Mesothelial cell of epicardium (in vitro differentiated cells): ENCODE measurements around the gene GLIPR1. TPM values are rescaled to one million over a fixed set of nuclear protein-coding genes. Genes with fewer than 3 reads are reported as not detected.

Experiments
- DNase-seq, 2 experiments: peaks; one replicate each; pipeline ENCODE4 v3.0.0; 2021; ENCODE audit warnings: low spot score in 2 of 2; ENCODE audit not compliant: unreplicated experiment in 2 of 2
- H3K27ac Mint-ChIP-seq: 2 replicates; pipeline ENCODE4 v1.8.0; 2021; ENCODE audit warnings: mixed read lengths
- H3K27me3 Mint-ChIP-seq: 2 replicates; pipeline ENCODE4 v1.8.0; 2021; ENCODE audit warnings: low read depth, mixed read lengths
- H3K36me3 Mint-ChIP-seq: 2 replicates; pipeline ENCODE4 v1.8.0; 2021; ENCODE audit warnings: mixed read lengths
- H3K4me1 Mint-ChIP-seq: 2 replicates; pipeline ENCODE4 v1.8.0; 2021; ENCODE audit warnings: mixed read lengths
- H3K4me3 Mint-ChIP-seq: 2 replicates; pipeline ENCODE4 v1.8.0; 2021; ENCODE audit warnings: mild to moderate bottlenecking, moderate library complexity, mixed read lengths
- H3K9me3 Mint-ChIP-seq: 2 replicates; pipeline ENCODE4 v1.8.0; 2021; ENCODE audit warnings: mixed read lengths
- total RNA-seq: library from RNA; stranded (reverse); gene quantifications from 3 replicates; pipeline ENCODE4 v1.2.1, GENCODE V29; 2021
- TF ChIP-seq, protein P1 (sequence below): fragments of 200-600 bp; sonication (generic); IDR thresholded peaks from one replicate; pipeline ENCODE4 v1.5.0; 2021; ENCODE audit warnings: antibody characterized with exemption; ENCODE audit not compliant: unreplicated experiment

The GLIPR1 gene
- total RNA-seq, 1 donor from 2014 or later: 30.5 TPM

DNA sequence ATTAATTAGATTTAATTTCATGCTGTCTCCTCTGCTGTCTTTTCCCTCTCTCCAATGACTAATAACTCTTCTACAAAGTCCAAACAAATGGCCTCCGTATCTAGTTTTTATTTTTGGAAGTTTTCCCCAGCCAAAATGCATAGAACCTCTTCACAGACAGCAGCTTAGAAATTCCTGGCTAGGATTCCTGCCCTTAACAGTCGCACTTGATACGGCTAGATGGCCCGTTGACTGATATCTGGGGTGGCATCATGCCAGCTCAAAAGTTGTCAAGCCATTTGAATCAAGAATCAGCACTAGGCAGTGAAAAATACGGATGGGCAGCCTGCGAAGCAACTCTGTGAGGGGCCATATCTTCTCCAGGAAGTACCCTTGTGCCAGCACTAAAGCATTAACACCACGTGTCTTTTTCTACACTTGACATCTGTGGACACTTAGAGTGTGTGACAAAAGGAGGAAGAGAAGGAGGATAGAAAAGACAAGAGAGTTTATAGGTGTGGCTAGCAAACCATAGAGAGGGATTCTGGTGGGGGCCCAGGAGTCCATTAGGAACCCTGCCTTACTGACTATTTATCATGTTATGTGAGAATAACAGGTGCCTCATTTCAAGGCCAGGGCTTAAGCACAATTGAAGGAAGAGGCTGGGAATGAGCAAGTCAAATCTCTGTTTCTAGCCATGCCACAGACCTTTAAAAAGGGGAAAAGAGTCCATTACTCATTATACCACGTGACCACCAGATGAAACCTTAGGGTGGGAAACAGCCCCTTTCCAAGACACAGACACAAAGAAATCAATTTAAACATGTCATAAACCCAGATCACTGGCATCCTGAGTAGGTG, 70.1 kb downstream of the GLIPR1 start:
- TF ChIP-seq, protein P1, sequence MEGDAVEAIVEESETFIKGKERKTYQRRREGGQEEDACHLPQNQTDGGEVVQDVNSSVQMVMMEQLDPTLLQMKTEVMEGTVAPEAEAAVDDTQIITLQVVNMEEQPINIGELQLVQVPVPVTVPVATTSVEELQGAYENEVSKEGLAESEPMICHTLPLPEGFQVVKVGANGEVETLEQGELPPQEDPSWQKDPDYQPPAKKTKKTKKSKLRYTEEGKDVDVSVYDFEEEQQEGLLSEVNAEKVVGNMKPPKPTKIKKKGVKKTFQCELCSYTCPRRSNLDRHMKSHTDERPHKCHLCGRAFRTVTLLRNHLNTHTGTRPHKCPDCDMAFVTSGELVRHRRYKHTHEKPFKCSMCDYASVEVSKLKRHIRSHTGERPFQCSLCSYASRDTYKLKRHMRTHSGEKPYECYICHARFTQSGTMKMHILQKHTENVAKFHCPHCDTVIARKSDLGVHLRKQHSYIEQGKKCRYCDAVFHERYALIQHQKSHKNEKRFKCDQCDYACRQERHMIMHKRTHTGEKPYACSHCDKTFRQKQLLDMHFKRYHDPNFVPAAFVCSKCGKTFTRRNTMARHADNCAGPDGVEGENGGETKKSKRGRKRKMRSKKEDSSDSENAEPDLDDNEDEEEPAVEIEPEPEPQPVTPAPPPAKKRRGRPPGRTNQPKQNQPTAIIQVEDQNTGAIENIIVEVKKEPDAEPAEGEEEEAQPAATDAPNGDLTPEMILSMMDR: no peak
- peaks cover 62% of the 10 kb centered on the region for H3K4me1 Mint-ChIP-seq
- peak overlapping the region; percentile 63 for H3K27ac Mint-ChIP-seq
- H3K36me3 Mint-ChIP-seq: no peaks in the 10 kb centered on the region
- H3K9me3 Mint-ChIP-seq: no peaks in the 10 kb centered on the region
- no peaks in the 10 kb centered on the region for H3K27me3 Mint-ChIP-seq
- DNase-seq: no peak
- H3K4me3 Mint-ChIP-seq: no peak overlapping the region

DNA sequence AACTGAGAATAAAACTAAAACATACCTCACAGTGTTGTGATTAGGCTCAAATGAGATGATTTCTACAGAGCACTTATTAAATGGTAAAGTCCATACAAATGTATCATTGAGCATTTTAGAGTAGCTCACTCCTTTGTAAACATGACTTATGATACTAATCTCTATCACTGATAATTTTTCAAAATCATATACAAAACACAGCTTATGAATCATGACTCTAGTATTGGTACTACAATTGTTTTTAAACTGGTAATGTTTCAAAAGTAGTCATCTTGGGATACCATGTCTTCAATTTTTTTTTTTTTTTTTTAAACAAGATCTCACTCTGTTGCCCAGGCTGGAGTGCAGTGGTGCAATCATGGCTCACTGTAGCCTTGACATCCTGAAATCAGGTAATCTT, 70.9 kb downstream of the GLIPR1 start:
- DNase-seq: no peak
- Mint-ChIP-seq H3K4me3 (no peak overlapping the region), H3K4me1 (peaks cover 63% of the 10 kb centered on the region), H3K27ac (no peak overlapping the region), H3K9me3 (no peaks in the 10 kb centered on the region), H3K27me3 (no peaks in the 10 kb centered on the region), H3K36me3 (no peaks in the 10 kb centered on the region)
- TF ChIP-seq, protein P1: no peak

DNA sequence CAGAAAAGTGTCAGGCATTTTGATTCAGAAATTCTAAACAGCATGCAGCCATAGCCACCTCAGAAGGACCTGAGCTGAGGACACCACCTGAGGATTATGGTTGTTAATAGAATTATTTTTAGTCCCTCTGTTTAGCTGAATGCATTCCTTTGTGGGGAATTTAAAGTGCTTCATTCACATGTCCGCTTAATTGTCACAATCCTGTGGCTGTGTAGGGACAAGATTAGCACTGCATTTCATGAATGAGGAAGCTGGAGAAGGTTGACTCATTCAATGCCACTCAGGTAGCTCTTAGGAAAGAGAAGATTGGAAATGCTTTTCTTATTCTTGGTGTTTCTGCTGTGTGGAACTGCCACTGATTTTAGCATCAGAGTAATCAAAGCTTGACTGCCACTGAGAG, 72.8 kb downstream of the GLIPR1 start:
- Mint-ChIP-seq H3K36me3 (no peaks in the 10 kb centered on the region), H3K27ac (peak overlapping the region; percentile 91), H3K9me3 (no peaks in the 10 kb centered on the region), H3K4me3 (no peak overlapping the region), H3K27me3 (no peaks in the 10 kb centered on the region), H3K4me1 (peaks cover 62% of the 10 kb centered on the region)
- DNase-seq: no peak
- TF ChIP-seq, protein P1: no peak

Other genes starting within 250 kb of the GLIPR1 start
- gene CAPS2, start 150.4 kb upstream of the GLIPR1 start, total RNA-seq: 19.7 to 21.5 TPM (median 21.3 TPM) in 3 replicates
- gene GLIPR1L1, start 146.1 kb upstream of the GLIPR1 start, total RNA-seq: not detected in 3 replicates
- 0.89 to 1.6 TPM (median 1.4 TPM) in 3 replicates for gene GLIPR1L2, start 89.7 kb upstream of the GLIPR1 start, total RNA-seq
- gene KRR1, start 30.9 kb downstream of the GLIPR1 start, total RNA-seq: 63.9 to 66.6 TPM (median 65.7 TPM) in 3 replicates